Gastroesophageal sphincter (tissue), 3 donors: ENCODE data around the gene ZNHIT6.

Experiments used
- CTCF ChIP-seq, 4 experiments: fragments of 200-600 bp in 2 of 4; fragments of 450-650 bp in 2 of 4; sonication (generic) in 1 of 4; IDR thresholded peaks; one replicate each; pipeline ENCODE4 v1.5.1; 2017 to 2019; ENCODE audit warnings: antibody characterized with exemption in 4 of 4, mild to moderate bottlenecking in 2 of 4, moderate library complexity in 2 of 4
- POLR2A ChIP-seq, 2 donors: fragments of 450-650 bp; IDR thresholded peaks; one replicate each; pipeline ENCODE4 v1.6.1; 2017; ENCODE audit warnings: antibody characterized with exemption in 2 of 2, mild to moderate bottlenecking in 2 of 2, moderate library complexity in 1 of 2
- POLR2AphosphoS5 ChIP-seq: sonication (generic); formaldehyde crosslinking; IDR thresholded peaks from one replicate; pipeline ENCODE4 v1.6.1; 2017; ENCODE audit warnings: antibody characterized with exemption

DNA sequence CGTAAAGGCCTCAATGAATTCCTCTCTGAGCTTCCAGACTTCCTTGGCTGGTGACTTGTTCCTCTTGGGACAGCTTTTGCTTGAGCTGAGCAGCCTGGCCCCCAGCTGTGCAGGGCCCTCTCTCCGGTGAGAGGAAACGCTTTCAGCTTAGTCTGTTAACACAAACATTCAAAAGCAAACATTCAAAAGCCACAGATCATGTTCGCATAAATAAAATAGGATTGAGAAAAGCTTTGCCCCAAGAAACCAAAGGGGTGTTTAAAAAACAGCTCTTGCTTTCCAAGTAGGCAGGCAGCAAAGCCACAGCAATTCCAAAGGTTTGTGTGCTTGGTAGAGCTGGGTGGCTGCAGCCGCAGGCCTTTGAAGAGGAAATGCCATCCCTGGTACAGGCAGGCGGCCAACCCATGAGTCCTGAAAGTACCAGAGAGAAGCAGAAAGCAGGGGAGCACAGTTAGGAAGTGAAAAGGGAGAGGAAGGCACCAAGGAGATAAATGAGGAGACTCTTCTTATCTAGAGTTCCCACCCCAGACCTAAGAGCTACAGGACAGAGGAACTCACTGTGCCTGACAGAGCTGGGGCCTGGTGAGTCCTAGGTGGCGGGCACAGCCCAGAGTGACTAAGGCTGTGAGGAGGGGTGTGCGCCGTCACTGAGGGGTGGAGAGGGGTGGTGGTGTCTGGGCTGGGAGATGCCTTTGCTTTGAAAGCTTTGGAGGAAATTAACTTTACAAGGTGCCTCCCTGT lies 79.3 kb downstream of the ZNHIT6 start:
- TF ChIP-seq CTCF (IDR thresholded peaks at IDR 0.05): no peak
- TF ChIP-seq POLR2A (IDR thresholded peaks at IDR 0.05): no peak
- peak; percentile 12 for TF ChIP-seq POLR2AphosphoS5
